ACHN (cell line): Measurements from ENCODE around the gene KCNS3.

Source experiments
- DNase-seq: peaks from one replicate; pipeline ENCODE4 v3.0.0-alpha.2; 2015
- in situ Hi-C: cut with HindIII; loops from 2 replicates; pipeline ENCODE4 v1.10.0; 2017; ENCODE audit warnings: low sequenced_read_pairs, low pct_ligation_motif_present, low pct_unique_long_range_greater_than_20kb

Gene KCNS3

GRCh38 chr2:17878281-17879136, at the start of gene KCNS3:
Gene KCNS3, plus strand, starts transcription at chr2:17878667. Its CDS starts 52,342 bp downstream, at chr2:17931009.
- peak; percentile 77 for DNase-seq

GRCh38 chr2:17830053-17831034, 48.1 kb upstream of the KCNS3 start:
- peak; percentile 94 for DNase-seq
- in situ Hi-C loops: no loop called here

More at GRCh38 chr2:17878281-17879136, at the start of gene KCNS3:
- in situ Hi-C loops: no loop called here

- in situ Hi-C loops: no loop called here
- no peak for DNase-seq
Observed at GRCh38 chr2:17835516-17835915, 43.0 kb upstream of the KCNS3 start.

GRCh38 chr2:17839959-17840358, 38.5 kb upstream of the KCNS3 start:
- no peak for DNase-seq
- in situ Hi-C loops: no loop called here

- in situ Hi-C loops: no loop called here
- no peak for DNase-seq
Observed at GRCh38 chr2:17843457-17843856, 35.0 kb upstream of the KCNS3 start.

GRCh38 chr2:17845806-17846205, 32.7 kb upstream of the KCNS3 start:
- no peak for DNase-seq
- in situ Hi-C loops: no loop called here

- DNase-seq: no peak
- in situ Hi-C loops: no loop called here
Observed at GRCh38 chr2:17846676-17847075, 31.8 kb upstream of the KCNS3 start.

GRCh38 chr2:17847236-17847635, 31.2 kb upstream of the KCNS3 start:
- in situ Hi-C loops: no loop called here
- no peak for DNase-seq

- in situ Hi-C loops: no loop called here
- DNase-seq: no peak
Observed at GRCh38 chr2:17849275-17849674, 29.2 kb upstream of the KCNS3 start.

GRCh38 chr2:17850151-17850550, 28.3 kb upstream of the KCNS3 start:
- in situ Hi-C loops: no loop called here

GRCh38 chr2:17851731-17852585, 26.5 kb upstream of the KCNS3 start:
- DNase-seq: peak; percentile 72
- in situ Hi-C loops: no loop called here

More at GRCh38 chr2:17850151-17850550, 28.3 kb upstream of the KCNS3 start:
- no peak for DNase-seq

- DNase-seq: no peak
- in situ Hi-C loops: no loop called here
Observed at GRCh38 chr2:17853799-17854198, 24.7 kb upstream of the KCNS3 start.

- in situ Hi-C loops: no loop called here
- no peak for DNase-seq
Observed at GRCh38 chr2:17857021-17857420, 21.4 kb upstream of the KCNS3 start.

GRCh38 chr2:17858064-17858463, 20.4 kb upstream of the KCNS3 start:
- no peak for DNase-seq
- in situ Hi-C loops: no loop called here

- in situ Hi-C loops: no loop called here
Observed at GRCh38 chr2:17863539-17863938, 14.9 kb upstream of the KCNS3 start.

GRCh38 chr2:17864676-17865075, 13.8 kb upstream of the KCNS3 start:
- no peak for DNase-seq
- in situ Hi-C loops: no loop called here

More at GRCh38 chr2:17863539-17863938, 14.9 kb upstream of the KCNS3 start:
- DNase-seq: peak; percentile 74

GRCh38 chr2:17867133-17867532, 11.3 kb upstream of the KCNS3 start:
- no peak for DNase-seq
- in situ Hi-C loops: no loop called here

GRCh38 chr2:17869128-17869527, 9.3 kb upstream of the KCNS3 start:
- DNase-seq: peak; percentile 38
- in situ Hi-C loops: no loop called here
